GM23338 (cell line): ENCODE results near the gene SEMA5A.

Experiments used
- EZH2 ChIP-seq: fragments of 200-600 bp; sonication (generic); IDR thresholded peaks from one replicate; pipeline ENCODE4 v1.8.0; 2017; ENCODE audit warnings: antibody characterized with exemption, mild to moderate bottlenecking, low read depth; ENCODE audit not compliant: unreplicated experiment
- POLR2AphosphoS5 ChIP-seq: IDR thresholded peaks from 2 replicates; pipeline ENCODE4 v1.6.1; 2016; ENCODE audit warnings: antibody characterized with exemption, low read depth
- TF ChIP-seq, protein P1 (sequence below), 2 experiments: fragments of 200-600 bp in 1 of 2; sonication (generic) in 1 of 2; conservative IDR thresholded peaks; 2 replicates each; pipeline versions ENCODE4 v1.5.1 to v1.6.1; 2016 to 2017; ENCODE audit warnings: antibody characterized with exemption in 2 of 2, low read depth in 2 of 2, mild to moderate bottlenecking in 2 of 2, moderate library complexity in 1 of 2

- no peak for TF ChIP-seq EZH2
- TF ChIP-seq, protein P1, sequence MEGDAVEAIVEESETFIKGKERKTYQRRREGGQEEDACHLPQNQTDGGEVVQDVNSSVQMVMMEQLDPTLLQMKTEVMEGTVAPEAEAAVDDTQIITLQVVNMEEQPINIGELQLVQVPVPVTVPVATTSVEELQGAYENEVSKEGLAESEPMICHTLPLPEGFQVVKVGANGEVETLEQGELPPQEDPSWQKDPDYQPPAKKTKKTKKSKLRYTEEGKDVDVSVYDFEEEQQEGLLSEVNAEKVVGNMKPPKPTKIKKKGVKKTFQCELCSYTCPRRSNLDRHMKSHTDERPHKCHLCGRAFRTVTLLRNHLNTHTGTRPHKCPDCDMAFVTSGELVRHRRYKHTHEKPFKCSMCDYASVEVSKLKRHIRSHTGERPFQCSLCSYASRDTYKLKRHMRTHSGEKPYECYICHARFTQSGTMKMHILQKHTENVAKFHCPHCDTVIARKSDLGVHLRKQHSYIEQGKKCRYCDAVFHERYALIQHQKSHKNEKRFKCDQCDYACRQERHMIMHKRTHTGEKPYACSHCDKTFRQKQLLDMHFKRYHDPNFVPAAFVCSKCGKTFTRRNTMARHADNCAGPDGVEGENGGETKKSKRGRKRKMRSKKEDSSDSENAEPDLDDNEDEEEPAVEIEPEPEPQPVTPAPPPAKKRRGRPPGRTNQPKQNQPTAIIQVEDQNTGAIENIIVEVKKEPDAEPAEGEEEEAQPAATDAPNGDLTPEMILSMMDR (conservative IDR thresholded peaks at IDR 0.05; ENCODE audit: low read depth in 2 of 2): no peak
- TF ChIP-seq POLR2AphosphoS5: no peak
Observed at GRCh38 chr5:9505225-9505624, 40.6 kb downstream of the SEMA5A start.
